SU-DHL-6 (cell line): Measurements from ENCODE around the gene KCNB1.

Experiments used
- H2AFZ ChIP-seq: fragments of 200-600 bp; sonication (generic); 2 replicates; pipeline ENCODE4 v1.6.1; 2014; ENCODE audit warnings: low read depth, mild to moderate bottlenecking, moderate library complexity, mixed read lengths, antibody characterized with exemption, low read length; ENCODE audit not compliant: severe bottlenecking
- H3F3A ChIP-seq: fragments of 200-600 bp; shearing (Covaris generic); 2 replicates; pipeline ENCODE4 v1.6.0; 2016; ENCODE audit warnings: antibody characterized with exemption, mild to moderate bottlenecking; ENCODE audit not compliant: insufficient read depth
- H3K27ac ChIP-seq: fragments of 200-600 bp; sonication (generic); 2 replicates; pipeline ENCODE4 v1.5.1; 2016; ENCODE audit warnings: low read depth, mild to moderate bottlenecking, low read length, moderate library complexity, mixed read lengths
- H3K27me3 ChIP-seq: fragments of 200-600 bp; sonication (generic), shearing (Covaris generic); 2 replicates; pipeline ENCODE4 v1.6.0; 2014; ENCODE audit warnings: mild to moderate bottlenecking, low read length
- H3K36me3 ChIP-seq: fragments of 200-600 bp; sonication (generic); 2 replicates; pipeline ENCODE4 v1.6.1; 2014; ENCODE audit warnings: mild to moderate bottlenecking, low read length, mixed read lengths
- H3K4me2 ChIP-seq: fragments of 300-600, 200-600 bp; shearing (Covaris generic), sonication (generic); 2 replicates; pipeline ENCODE4 v1.6.0; 2014; ENCODE audit warnings: low read length, low read depth, mild to moderate bottlenecking; ENCODE audit not compliant: poor library complexity, severe bottlenecking
- H3K4me3 ChIP-seq: fragments of 200-600 bp; sonication (generic); 2 replicates; pipeline ENCODE4 v1.5.1; 2014; ENCODE audit warnings: antibody characterized with exemption, low read length, mild to moderate bottlenecking, mixed read lengths; ENCODE audit not compliant: insufficient read depth, poor library complexity, severe bottlenecking
- H3K79me2 ChIP-seq: fragments of 200-600 bp; sonication (generic); 2 replicates; pipeline ENCODE4 v1.6.1; 2014; ENCODE audit warnings: mild to moderate bottlenecking, low read length, moderate library complexity; ENCODE audit not compliant: insufficient read depth
- H3K9ac ChIP-seq: fragments of 200-600 bp; sonication (generic); 2 replicates; pipeline ENCODE4 v1.7.0; 2014; ENCODE audit warnings: mild to moderate bottlenecking, low read length
- H3K9me2 ChIP-seq: fragments of 200-600 bp; sonication (generic); replicated peaks from 2 replicates; pipeline ENCODE4 v1.6.1; 2014; ENCODE audit warnings: low read length; ENCODE audit not compliant: insufficient read depth
- H3K9me3 ChIP-seq: fragments of 200-600 bp; sonication (generic); 2 replicates; pipeline ENCODE4 v1.6.1; 2014; ENCODE audit warnings: low read length, mixed read lengths; ENCODE audit not compliant: insufficient read depth
- H4K20me1 ChIP-seq: fragments of 200-600 bp; sonication (generic); 2 replicates; pipeline ENCODE4 v1.6.1; 2014; ENCODE audit warnings: low read depth, mild to moderate bottlenecking, antibody characterized with exemption, low read length, moderate library complexity, mixed read lengths
- CTCF ChIP-seq: fragments of 200-600 bp; sonication (generic); IDR thresholded peaks from one replicate; pipeline ENCODE4 v1.5.1; 2017; ENCODE audit warnings: antibody characterized with exemption, mild to moderate bottlenecking, low read length, moderate library complexity; ENCODE audit not compliant: insufficient read depth, poor library complexity, severe bottlenecking
- EZH2phosphoT487 ChIP-seq: fragments of 200-600 bp; sonication (generic), shearing (Covaris generic); conservative IDR thresholded peaks from 2 replicates; pipeline ENCODE4 v1.6.1; 2018; ENCODE audit warnings: mild to moderate bottlenecking, antibody characterized with exemption, low read length, moderate library complexity, mixed read lengths

KCNB1 gene

GRCh38 chr20:49489688-49490087, 7.2 kb upstream of the KCNB1 start:
- H4K20me1 ChIP-seq, result no peaks in the 10 kb centered on the region
- H3K36me3 ChIP-seq, result no peaks in the 10 kb centered on the region
- H3K9me2 ChIP-seq, result no peaks in the 10 kb centered on the region
- H3K4me2 ChIP-seq, result no peak overlapping the region
- no peaks in the 10 kb centered on the region for H3K27me3 ChIP-seq
- no peaks in the 10 kb centered on the region for H3K79me2 ChIP-seq
- H3K4me3 ChIP-seq, result no peak overlapping the region
- H3K27ac ChIP-seq, result no peak overlapping the region
- no peak overlapping the region for H3K9ac ChIP-seq
- no peak overlapping the region for H2AFZ ChIP-seq
- TF ChIP-seq CTCF (no peak), EZH2phosphoT487 (no peak)
- no peaks in the 10 kb centered on the region for H3K9me3 ChIP-seq
- no peaks in the 10 kb centered on the region for H3F3A ChIP-seq

GRCh38 chr20:49486064-49486463, 3.6 kb upstream of the KCNB1 start:
- no peaks in the 10 kb centered on the region for H3K79me2 ChIP-seq
- no peak overlapping the region for H3K4me2 ChIP-seq
- TF ChIP-seq CTCF (no peak), EZH2phosphoT487 (no peak)
- H3K36me3 ChIP-seq, result no peaks in the 10 kb centered on the region
- H3K27ac ChIP-seq, result no peak overlapping the region
- H3F3A ChIP-seq, result no peaks in the 10 kb centered on the region
- no peak overlapping the region for H2AFZ ChIP-seq
- no peaks in the 10 kb centered on the region for H3K9me3 ChIP-seq
- H3K27me3 ChIP-seq, result no peaks in the 10 kb centered on the region
- no peak overlapping the region for H3K9ac ChIP-seq
- H3K9me2 ChIP-seq, result no peaks in the 10 kb centered on the region
- no peaks in the 10 kb centered on the region for H4K20me1 ChIP-seq
- no peak overlapping the region for H3K4me3 ChIP-seq

- Histone ChIP-seq H3K27ac (no peak overlapping the region), H3K79me2 (no peaks in the 10 kb centered on the region), H3K9me2 (no peaks in the 10 kb centered on the region), H3K4me2 (no peak overlapping the region), H3K9me3 (no peaks in the 10 kb centered on the region), H3K27me3 (no peaks in the 10 kb centered on the region), H2AFZ (no peak overlapping the region), H3K36me3 (no peaks in the 10 kb centered on the region), H4K20me1 (no peaks in the 10 kb centered on the region), H3K4me3 (no peak overlapping the region), H3K9ac (no peak overlapping the region), H3F3A (no peaks in the 10 kb centered on the region)
- TF ChIP-seq EZH2phosphoT487, result no peak
- no peak for TF ChIP-seq CTCF
Observed at GRCh38 chr20:49485563-49485962, 3.1 kb upstream of the KCNB1 start.
